Hepatocyte (in vitro differentiated cells): ENCODE results near the gene SCP2. TPM values are rescaled to one million over a fixed set of nuclear protein-coding genes. Genes with fewer than 3 reads are reported as not detected.
"Not testable (repeated sequence)": the region's sequence is repeated elsewhere in the genome, so short reads cannot be mapped to it uniquely, and the experiment has no call there.

Source experiments
- DNase-seq: peaks from one replicate; pipeline ENCODE4 v3.0.0-alpha.2; 2016; ENCODE audit warnings: low spot score
- H2AFZ ChIP-seq: fragments of 200-600 bp; sonication (generic); 2 replicates; pipeline ENCODE4 v1.6.0; 2016; ENCODE audit warnings: antibody characterized with exemption, mild to moderate bottlenecking
- H3K27ac ChIP-seq: fragments of 200-600 bp; sonication (generic); 2 replicates; pipeline ENCODE4 v1.5.1; 2016; ENCODE audit warnings: mild to moderate bottlenecking
- H3K27me3 ChIP-seq: fragments of 200-600 bp; sonication (generic); 2 replicates; pipeline ENCODE4 v1.6.1; 2016
- H3K36me3 ChIP-seq: fragments of 200-600 bp; sonication (generic); replicated peaks from 2 replicates; pipeline ENCODE4 v1.5.1; 2016; ENCODE audit warnings: low read depth; ENCODE audit not compliant: insufficient read depth
- H3K4me1 ChIP-seq: fragments of 200-600 bp; sonication (generic); 2 replicates; pipeline ENCODE4 v1.5.1; 2016; ENCODE audit warnings: mild to moderate bottlenecking, moderate library complexity; ENCODE audit not compliant: insufficient read depth
- H3K4me2 ChIP-seq: fragments of 200-600 bp; sonication (generic); 2 replicates; pipeline ENCODE4 v1.6.0; 2016
- H3K4me3 ChIP-seq: fragments of 200-600 bp; sonication (generic); 2 replicates; pipeline ENCODE4 v1.5.1; 2016; ENCODE audit warnings: mild to moderate bottlenecking
- H3K79me2 ChIP-seq: fragments of 200-600 bp; sonication (generic); 2 replicates; pipeline ENCODE4 v1.6.0; 2017; ENCODE audit warnings: mild to moderate bottlenecking
- H3K9me2 ChIP-seq: fragments of 200-600 bp; sonication (generic); replicated peaks from 2 replicates; pipeline ENCODE4 v1.6.0; 2017; ENCODE audit warnings: mild to moderate bottlenecking; ENCODE audit not compliant: insufficient read depth
- H3K9me3 ChIP-seq: fragments of 200-600 bp; sonication (generic); 2 replicates; pipeline ENCODE4 v1.5.1; 2016; ENCODE audit warnings: low read depth, mild to moderate bottlenecking
- H4K20me1 ChIP-seq: fragments of 200-600 bp; sonication (generic); 2 replicates; pipeline ENCODE4 v1.6.0; 2016; ENCODE audit warnings: mild to moderate bottlenecking; ENCODE audit not compliant: insufficient read depth, poor library complexity, severe bottlenecking
- EZH2 ChIP-seq: fragments of 200-600 bp; sonication (generic); IDR thresholded peaks from 2 replicates; pipeline ENCODE4 v1.6.1; 2016; ENCODE audit warnings: antibody characterized with exemption, mild to moderate bottlenecking, borderline replicate concordance
- EZH2phosphoT487 ChIP-seq: fragments of 200-600 bp; sonication (generic); IDR thresholded peaks from one replicate; pipeline ENCODE4 v1.6.1; 2018; ENCODE audit warnings: antibody characterized with exemption, mild to moderate bottlenecking, low read depth, moderate library complexity; ENCODE audit not compliant: unreplicated experiment, severe bottlenecking
- WGBS: methylation state at CpG from one replicate; pipeline ENCODE4 v1.1.6; 2016; ENCODE audit warnings: low lambda C conversion rate; ENCODE audit errors: missing lambda C conversion rate; 5-methylcytosine and 5-hydroxymethylcytosine counted together
- polyA plus RNA-seq: library from polyadenylated mRNA; unstranded; fragments of >200 nt; fragmentation: Nextera tagmentation; extraction: Ambion mirVana; gene quantifications from 2 replicates; pipeline ENCODE4 v1.2.1, GENCODE V29; 2016
- total RNA-seq: library from RNA; depleted of rRNA; stranded (reverse); fragments of >200 nt; gene quantifications from 2 replicates; pipeline ENCODE4 v1.2.3, GENCODE V29; 2014
- TF ChIP-seq, protein P1 (sequence below): fragments of 200-600 bp; sonication (generic); IDR thresholded peaks from 2 replicates; pipeline ENCODE4 v1.5.1; 2016; ENCODE audit warnings: antibody characterized with exemption, mild to moderate bottlenecking; ENCODE audit not compliant: poor library complexity

SCP2 gene
- total and polyA plus RNA-seq, 2 experiments from 2014 or later: 201 to 310 TPM

DNA sequence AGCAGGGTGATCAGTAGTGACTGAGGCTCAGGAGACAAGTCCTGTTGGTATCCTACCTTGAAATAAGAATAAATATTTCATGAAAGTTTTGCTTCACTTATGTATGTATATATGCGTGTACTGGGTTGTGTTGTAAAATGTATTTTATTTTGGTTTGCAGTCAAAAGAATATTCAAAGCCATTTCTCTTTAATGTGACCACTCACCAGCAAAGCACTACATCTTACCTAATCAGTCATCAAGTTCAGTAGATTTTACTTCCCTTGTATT, 11.0 kb downstream of the SCP2 start:
- Histone ChIP-seq H3K27me3 (no peaks in the 10 kb centered on the region), H2AFZ (no peak overlapping the region), H3K4me2 (no peak overlapping the region), H3K4me1 (peaks cover 5% of the 10 kb centered on the region), H3K4me3 (no peak overlapping the region), H3K9me2 (no peaks in the 10 kb centered on the region), H4K20me1 (no peaks in the 10 kb centered on the region), H3K27ac (no peak overlapping the region), H3K36me3 (no peaks in the 10 kb centered on the region), H3K9me3 (no peaks in the 10 kb centered on the region), H3K79me2 (peaks cover 4% of the 10 kb centered on the region)
- 100% methylated on average over 1 of the region's 1 CpG for WGBS
- no peak for TF ChIP-seq EZH2
- TF ChIP-seq, protein P1, sequence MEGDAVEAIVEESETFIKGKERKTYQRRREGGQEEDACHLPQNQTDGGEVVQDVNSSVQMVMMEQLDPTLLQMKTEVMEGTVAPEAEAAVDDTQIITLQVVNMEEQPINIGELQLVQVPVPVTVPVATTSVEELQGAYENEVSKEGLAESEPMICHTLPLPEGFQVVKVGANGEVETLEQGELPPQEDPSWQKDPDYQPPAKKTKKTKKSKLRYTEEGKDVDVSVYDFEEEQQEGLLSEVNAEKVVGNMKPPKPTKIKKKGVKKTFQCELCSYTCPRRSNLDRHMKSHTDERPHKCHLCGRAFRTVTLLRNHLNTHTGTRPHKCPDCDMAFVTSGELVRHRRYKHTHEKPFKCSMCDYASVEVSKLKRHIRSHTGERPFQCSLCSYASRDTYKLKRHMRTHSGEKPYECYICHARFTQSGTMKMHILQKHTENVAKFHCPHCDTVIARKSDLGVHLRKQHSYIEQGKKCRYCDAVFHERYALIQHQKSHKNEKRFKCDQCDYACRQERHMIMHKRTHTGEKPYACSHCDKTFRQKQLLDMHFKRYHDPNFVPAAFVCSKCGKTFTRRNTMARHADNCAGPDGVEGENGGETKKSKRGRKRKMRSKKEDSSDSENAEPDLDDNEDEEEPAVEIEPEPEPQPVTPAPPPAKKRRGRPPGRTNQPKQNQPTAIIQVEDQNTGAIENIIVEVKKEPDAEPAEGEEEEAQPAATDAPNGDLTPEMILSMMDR: no peak
- TF ChIP-seq EZH2phosphoT487: no peak
- no peak for DNase-seq

DNA sequence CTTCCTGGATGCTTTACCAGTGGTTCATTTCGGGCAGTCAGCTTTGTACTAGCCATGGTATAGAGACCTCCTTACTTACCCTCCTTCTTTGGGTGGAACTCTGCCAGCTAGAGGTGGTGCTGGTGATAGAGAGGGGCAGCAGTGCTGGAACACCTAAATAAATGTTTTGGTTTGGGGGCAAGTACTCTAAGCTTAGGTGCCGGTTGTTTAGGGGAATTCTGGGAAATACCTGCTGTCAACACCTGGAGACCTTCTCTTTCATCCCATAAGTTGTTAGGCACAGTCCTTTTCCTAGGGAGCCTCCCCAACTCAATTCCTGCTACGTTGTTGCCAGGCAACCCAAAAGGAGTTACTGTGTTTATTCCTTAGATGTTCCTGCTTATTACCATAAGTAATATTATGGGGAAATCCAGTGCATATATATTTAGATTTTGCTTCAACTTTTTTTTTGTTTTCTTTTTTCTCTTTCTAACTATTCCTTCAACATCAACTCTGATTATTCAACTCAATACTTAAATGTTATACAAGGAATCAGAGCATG, 16.9 kb downstream of the SCP2 start:
- no peak overlapping the region for H2AFZ ChIP-seq
- H3K27ac ChIP-seq: no peak overlapping the region
- H3K9me2 ChIP-seq: no peaks in the 10 kb centered on the region
- DNase-seq: no peak
- no peaks in the 10 kb centered on the region for H3K9me3 ChIP-seq
- H3K36me3 ChIP-seq: no peaks in the 10 kb centered on the region
- H3K4me2 ChIP-seq: no peak overlapping the region
- H3K79me2 ChIP-seq: no peaks in the 10 kb centered on the region
- H4K20me1 ChIP-seq: no peaks in the 10 kb centered on the region
- WGBS: 84% methylated on average over 3 of the region's 3 CpGs
- peaks cover 5% of the 10 kb centered on the region for H3K4me1 ChIP-seq
- H3K27me3 ChIP-seq: no peaks in the 10 kb centered on the region
- no peak overlapping the region for H3K4me3 ChIP-seq
- TF ChIP-seq EZH2phosphoT487 (no peak), EZH2 (no peak)
- TF ChIP-seq, protein P1: no peak

DNA sequence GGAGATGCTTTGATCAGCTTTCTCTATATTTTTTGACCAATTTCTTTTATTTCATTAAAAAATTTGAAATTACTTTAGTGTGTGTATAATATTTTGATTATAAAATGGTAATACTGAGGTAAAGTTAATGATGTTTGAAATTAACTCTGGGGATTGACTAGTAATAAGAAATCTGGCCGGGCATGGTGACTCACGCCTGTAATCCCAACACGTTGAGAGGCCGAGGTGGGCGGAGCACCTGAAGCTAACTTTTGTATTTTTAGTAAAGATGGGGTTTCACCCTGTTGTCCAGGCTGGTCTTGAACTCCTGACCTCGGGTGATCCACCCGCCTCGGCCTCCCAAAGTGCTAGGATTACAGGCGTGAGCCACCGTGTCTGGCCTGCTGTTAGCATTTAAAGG, 17.5 kb downstream of the SCP2 start:
- no peaks in the 10 kb centered on the region for H3K9me2 ChIP-seq
- no peaks in the 10 kb centered on the region for H3K9me3 ChIP-seq
- TF ChIP-seq EZH2phosphoT487: no peak
- 81% methylated on average over 10 of the region's 10 CpGs for WGBS
- H3K79me2 ChIP-seq: no peaks in the 10 kb centered on the region
- H3K27me3 ChIP-seq: no peaks in the 10 kb centered on the region
- no peak overlapping the region for H3K4me3 ChIP-seq
- no peaks in the 10 kb centered on the region for H4K20me1 ChIP-seq
- H2AFZ ChIP-seq: no peak overlapping the region
- no peaks in the 10 kb centered on the region for H3K36me3 ChIP-seq
- no peak overlapping the region for H3K4me2 ChIP-seq
- H3K4me1 ChIP-seq: peaks cover 5% of the 10 kb centered on the region
- no peak overlapping the region for H3K27ac ChIP-seq
- no peak for DNase-seq

DNA sequence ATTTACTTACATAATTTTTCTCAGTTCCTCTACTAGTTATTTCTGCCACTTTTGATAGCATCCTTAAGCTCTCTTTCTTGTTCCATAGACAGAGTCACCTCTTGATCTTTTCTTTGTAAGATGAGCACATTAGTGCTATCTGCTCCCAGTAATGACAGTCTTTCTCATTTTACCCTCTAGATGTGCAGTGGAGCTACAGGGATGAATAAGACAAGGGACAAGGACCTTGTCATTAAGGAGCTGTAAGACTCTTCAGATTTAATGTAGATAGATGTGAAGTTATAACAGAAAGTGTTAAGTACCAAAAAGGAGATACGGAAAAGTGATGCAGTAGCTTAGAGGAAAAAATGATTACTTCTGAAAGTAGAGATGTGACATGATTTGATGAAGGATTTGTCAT, 20.4 kb downstream of the SCP2 start:
- H3K4me1 ChIP-seq: no peaks in the 10 kb centered on the region
- no peak overlapping the region for H3K4me2 ChIP-seq
- H3K9me2 ChIP-seq: no peaks in the 10 kb centered on the region
- no peak overlapping the region for H3K27ac ChIP-seq
- DNase-seq: no peak
- TF ChIP-seq, protein P1: no peak
- TF ChIP-seq EZH2: no peak
- no peak for TF ChIP-seq EZH2phosphoT487
- no peaks in the 10 kb centered on the region for H3K36me3 ChIP-seq
- no peaks in the 10 kb centered on the region for H3K27me3 ChIP-seq
- H3K79me2 ChIP-seq: no peaks in the 10 kb centered on the region
- no peak overlapping the region for H2AFZ ChIP-seq
- H3K9me3 ChIP-seq: no peaks in the 10 kb centered on the region
- 92% methylated on average over 1 of the region's 1 CpG for WGBS
- no peak overlapping the region for H3K4me3 ChIP-seq
- H4K20me1 ChIP-seq: no peaks in the 10 kb centered on the region

DNA sequence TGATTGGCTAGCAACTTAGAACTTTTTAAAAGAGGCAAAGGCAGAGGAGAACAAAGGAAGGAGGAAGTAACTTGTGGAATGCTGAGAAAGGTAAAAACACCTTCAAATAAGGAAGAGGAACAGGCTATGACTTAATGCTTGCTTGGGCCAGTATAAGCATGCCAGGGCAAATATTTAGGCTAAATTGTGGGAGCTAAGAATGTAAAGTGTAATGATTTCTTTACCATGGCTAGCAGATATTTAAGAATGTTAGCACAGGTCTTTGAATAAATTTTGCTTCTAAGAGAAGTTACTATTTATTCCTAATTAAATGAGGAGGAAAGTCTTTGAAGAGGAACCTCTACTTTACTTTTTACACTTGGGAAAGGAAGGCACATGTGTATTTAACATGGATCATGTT, 22.5 kb downstream of the SCP2 start:
- not testable (repeated sequence) for H3K9me2 ChIP-seq, H3K4me1 ChIP-seq, H3K4me3 ChIP-seq, H3K9me3 ChIP-seq, H3K4me2 ChIP-seq, H2AFZ ChIP-seq, H3K27me3 ChIP-seq, H4K20me1 ChIP-seq, H3K36me3 ChIP-seq, H3K79me2 ChIP-seq, H3K27ac ChIP-seq, DNase-seq
